ENCODE data around the gene TTC27.
"Not testable (repeated sequence)": the region's sequence is repeated elsewhere in the genome, so short reads cannot be mapped to it uniquely, and the experiment has no call there.

TTC27 gene

GRCh38 chr2:32627814-32628579, at the start of gene TTC27:
TTC27 (plus strand) TSS chr2:32628050; CDS start chr2:32628293, 243 bp downstream.
- peak; percentile 84 to 92 for DNase-seq (ENCODE audit: low read depth in 2 of 2)

DNA sequence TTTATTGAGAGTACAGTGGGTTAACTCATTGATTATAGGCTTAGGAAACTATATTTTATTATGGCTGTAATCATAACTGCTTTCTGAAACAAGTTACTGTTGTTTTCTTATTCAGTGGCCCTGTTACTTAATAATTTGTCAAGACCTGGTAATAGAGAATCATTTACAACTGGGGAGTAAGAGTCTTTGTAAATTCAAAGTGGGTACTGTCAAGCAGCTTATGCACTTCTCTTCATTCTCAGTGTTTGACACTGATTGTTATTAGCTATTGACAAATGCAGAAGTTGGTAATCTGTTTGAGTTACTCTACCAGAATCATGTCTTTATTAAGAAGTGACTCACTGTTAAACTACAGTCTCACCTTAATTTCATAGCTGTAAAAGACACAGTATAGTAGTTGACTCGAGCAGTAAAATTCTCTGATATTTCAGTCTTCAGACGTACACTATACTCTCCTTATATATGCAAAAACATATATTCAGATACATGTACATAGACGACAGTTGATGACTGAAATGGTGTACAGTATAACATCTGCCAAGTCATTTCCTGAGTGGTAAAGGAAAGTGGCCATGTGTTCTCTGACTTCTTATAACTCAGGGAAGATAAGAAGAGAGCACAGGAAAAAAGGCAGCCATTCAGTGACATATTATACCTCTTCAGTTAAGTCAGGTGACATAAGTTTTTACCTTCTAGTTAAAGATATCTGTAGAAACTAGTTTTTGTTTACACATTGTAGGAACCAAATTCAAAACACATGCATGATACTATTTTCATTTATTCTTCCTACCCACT, 36.0 kb upstream of the TTC27 start:
- no peak for DNase-seq (ENCODE audit: low read depth in 2 of 2)

GRCh38 chr2:32594573-32594972, 33.3 kb upstream of the TTC27 start:
- no peak for DNase-seq (ENCODE audit: low read depth in 2 of 2)

- DNase-seq (ENCODE audit: low read depth in 2 of 2), result no peak
Observed at GRCh38 chr2:32611366-32611765, 16.5 kb upstream of the TTC27 start.

- DNase-seq (ENCODE audit: low read depth in 2 of 2), result no peak
Observed at GRCh38 chr2:32611771-32612170, 16.1 kb upstream of the TTC27 start.

DNA sequence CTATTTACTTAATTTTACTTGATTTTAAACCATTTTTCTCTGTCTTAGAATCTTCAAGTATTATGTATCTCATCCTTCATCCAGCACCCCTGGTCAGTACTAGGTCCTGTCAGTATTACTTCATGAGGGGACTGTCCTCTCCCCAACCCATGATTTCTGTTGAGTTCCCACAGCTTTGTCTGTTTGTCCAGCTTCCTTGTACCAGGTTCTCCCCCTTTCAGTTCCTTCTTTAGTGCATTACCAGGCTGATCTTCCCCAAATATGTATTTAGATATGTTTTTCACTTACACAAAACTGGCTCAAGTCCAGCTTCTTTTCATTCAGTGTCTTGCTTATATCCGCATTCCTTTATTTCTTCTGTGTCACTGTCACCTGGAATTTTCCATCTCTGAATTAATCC, 13.8 kb upstream of the TTC27 start:
- no peak for DNase-seq (ENCODE audit: low read depth in 2 of 2)

- DNase-seq (ENCODE audit: low read depth in 2 of 2), result no peak
Observed at GRCh38 chr2:32617599-32618189, 10.2 kb upstream of the TTC27 start.

DNA sequence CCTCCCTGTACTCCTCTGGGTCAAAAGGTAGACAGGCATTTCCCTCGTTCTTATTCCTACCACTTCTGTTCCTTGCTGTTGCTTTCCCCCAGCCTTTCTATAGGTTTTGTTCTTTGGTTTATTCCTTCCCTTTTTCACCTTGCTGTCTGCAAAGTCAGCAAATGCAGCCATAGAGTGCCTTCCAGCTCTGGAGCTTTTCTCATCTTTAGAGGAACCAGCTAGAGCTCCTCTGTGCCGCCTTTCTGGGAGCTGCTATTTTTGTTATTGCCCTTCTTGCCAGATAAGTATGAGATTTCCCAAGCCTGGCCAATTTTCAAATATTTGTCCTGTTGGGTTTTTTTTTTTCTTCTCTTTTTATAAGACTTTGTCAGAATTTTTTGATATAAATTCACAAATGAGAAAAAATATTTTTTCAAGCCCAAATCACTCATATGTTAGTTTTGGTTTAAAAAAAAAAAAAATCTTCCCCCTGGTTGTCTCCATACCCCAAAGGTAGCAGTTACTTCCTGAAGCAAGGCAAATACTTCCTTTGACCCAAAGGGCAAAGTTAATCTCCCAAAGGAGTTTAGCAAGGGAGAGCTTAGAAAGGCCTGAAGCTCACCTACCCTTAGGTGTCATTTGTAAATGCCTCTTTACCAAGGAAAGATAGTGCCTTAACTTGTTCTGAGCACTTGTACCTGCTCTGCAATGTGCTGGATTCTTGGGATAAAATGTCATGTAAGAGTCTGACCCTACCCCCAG, 5.1 kb upstream of the TTC27 start:
- no peak for DNase-seq (ENCODE audit: low read depth in 2 of 2)

DNA sequence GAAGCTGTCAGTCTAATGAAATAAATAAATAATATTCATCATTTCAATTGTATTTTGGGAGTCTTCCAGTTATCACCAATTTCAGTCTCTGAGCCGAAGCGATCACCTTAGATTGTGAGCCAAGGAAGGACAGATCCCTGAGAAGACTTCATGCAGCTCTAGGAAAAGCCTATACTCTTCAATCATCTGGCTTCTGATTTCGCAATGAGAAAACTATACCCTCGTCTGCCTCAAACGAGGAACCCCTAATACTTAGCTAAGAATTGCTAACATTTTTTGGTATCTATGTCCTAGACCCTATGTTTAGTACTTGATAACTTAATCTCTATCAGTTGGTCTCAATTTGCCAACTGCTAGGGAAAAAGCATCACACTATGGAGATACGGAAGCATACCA, 4.5 kb upstream of the TTC27 start:
- DNase-seq (ENCODE audit: low read depth in 2 of 2), result no peak

- DNase-seq (ENCODE audit: low read depth in 2 of 2), result no peak
Observed at GRCh38 chr2:32624812-32625211, 3.0 kb upstream of the TTC27 start.

DNA sequence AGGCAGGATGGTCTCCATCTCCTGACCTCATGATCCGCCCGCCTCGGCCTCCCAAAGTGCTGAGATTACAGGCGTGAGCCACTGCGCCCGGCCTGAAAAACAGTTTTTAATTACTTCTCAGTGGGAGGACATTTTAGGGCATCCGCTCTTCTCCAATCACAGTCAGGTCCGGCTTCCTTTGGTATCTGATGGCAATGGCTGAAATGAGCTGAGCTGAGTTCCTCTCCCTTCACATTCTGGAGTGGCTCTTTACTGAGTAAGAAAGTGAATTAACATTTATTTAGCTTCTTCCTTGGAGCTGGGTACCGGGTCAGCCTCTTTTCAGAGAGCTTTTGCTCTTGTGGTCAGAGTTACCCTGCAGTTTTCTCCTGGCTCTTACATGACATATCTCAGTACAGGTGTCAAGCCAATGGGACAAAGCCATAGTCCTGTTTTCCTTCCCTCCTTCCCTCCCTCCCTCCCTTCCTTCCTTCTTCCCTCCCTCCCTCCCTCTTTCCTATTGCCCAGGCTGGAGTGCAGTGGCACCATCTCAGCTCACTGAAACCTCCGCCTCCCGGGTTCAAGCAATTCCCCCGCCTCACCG, 1.1 kb upstream of the TTC27 start:
- DNase-seq (ENCODE audit: low read depth in 2 of 2), result no peak

DNA sequence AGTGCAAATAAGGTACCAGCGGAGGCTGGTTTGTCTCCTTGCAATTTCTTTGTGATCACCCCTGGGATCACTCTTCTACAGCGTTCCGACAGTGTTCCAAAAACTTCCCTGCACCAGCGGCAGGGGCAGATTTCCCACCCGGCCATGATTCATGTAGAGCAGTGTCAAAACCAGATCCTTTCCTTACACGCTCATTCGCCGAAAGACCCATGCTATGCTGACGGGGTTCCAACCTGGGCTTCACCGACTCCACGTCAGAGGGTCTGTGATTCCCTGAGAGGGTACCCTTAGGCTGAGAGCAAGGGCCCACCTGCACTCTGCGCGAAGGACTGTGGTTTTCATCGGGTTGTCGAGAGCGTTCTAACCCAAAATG, 423 bp upstream of the TTC27 start:
- DNase-seq (ENCODE audit: low read depth in 2 of 2), result peak in 1 of 2 donors; percentile 4

GRCh38 chr2:32632089-32632488, 4.2 kb downstream of the TTC27 start:
- no peak for DNase-seq (ENCODE audit: low read depth in 2 of 2)

DNA sequence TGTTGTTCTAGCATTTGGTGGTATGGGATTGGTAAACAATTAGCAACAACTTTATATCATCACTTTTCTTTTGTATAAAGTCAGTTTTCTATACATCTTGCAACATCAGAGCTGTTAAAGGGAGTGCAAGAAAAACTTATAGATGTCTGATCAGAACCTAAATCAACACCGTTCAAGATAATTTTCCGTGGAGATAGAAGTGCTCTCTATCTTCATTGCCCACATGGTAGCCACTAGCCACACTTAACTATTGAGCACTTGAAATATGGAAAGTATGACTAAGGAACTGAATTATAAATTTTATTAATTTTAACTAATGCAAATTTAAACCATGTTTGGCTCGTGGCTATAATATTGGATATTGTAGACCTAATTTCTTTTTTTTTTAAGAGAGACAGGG, 5.2 kb downstream of the TTC27 start:
- DNase-seq (ENCODE audit: low read depth in 2 of 2), result no peak

- DNase-seq (ENCODE audit: low read depth in 2 of 2), result not testable (repeated sequence)
Observed at GRCh38 chr2:32638548-32638947, 10.7 kb downstream of the TTC27 start.

DNA sequence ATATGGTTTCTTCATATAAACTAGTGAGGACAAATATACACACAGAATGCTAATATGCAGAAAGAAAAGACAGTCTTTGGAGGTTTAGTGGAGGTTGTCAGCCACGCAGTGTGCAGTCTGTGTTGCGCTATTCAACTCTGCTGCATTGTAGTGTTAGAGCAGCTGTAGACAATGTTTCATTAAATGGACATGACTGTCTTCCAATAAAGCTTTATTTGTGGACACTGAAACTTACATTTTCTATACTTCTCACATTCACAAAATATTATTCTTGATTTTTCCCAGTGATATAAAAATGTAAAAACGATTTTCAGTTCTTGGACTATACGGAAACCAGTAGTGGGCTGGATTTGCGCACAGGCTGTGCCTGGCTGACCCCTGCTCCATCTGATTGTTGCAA, 13.3 kb downstream of the TTC27 start:
- no peak for DNase-seq (ENCODE audit: low read depth in 2 of 2)

- DNase-seq (ENCODE audit: low read depth in 2 of 2), result no peak
Observed at GRCh38 chr2:32647180-32647651, 19.4 kb downstream of the TTC27 start.

DNA sequence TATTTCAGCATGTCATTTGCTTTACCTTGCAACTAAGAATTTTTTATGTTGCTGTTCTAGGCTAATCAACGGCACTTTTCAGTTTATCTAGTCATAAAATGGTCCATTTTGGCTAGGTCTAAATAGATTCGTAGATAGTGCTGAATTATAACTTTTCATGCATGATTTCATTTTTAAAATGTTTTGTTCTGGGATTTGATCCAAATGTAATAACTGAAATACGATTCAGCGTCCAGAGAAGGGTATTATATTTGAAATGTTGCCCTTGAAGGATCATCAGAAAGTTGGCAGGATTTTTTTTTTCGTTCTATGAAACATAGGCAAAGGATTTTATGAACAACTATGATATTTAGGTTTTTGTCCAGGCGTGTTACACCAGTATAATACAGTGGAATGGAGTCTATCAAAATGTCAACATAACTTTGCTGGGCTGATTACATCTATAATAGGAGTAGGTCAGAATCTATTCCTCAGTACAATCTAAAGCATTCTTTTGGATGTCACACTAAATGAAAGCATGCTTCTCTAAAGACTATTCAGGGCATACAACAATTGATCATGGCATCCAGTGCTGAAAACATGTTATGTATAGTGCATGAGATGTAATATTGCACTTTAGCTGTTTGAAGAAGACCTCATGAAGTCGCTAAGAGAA, 24.8 kb downstream of the TTC27 start:
- DNase-seq (ENCODE audit: low read depth in 2 of 2), result no peak

DNA sequence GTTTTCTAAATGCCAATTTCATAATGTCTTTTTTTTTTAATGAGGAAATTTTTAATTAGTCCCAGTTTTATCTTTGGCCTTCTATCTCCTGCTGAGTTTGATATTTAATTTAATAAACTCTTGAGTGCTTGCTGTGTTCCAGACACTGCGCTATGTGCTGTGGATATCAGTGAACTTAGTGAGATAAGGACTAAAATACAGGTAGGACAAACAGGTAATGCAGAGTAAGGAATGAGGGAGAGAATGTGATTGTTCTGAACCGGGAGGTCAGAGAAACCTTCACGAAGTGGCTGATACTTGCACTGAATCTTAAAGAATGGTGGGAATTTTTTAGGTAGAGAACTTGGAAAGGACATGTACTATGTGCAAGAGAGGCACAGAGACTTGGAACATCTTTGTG, 28.2 kb downstream of the TTC27 start:
- DNase-seq (ENCODE audit: low read depth in 2 of 2), result no peak

GRCh38 chr2:32663864-32664263, 36.0 kb downstream of the TTC27 start:
- DNase-seq (ENCODE audit: low read depth in 2 of 2), result no peak

- DNase-seq (ENCODE audit: low read depth in 2 of 2), result no peak
Observed at GRCh38 chr2:32666704-32667103, 38.9 kb downstream of the TTC27 start.

Data from stimulated activated CD8-positive, alpha-beta memory T cell treated with anti-CD3 and anti-CD28 coated beads, Interleukin-7, amount 100 ng/mL, for 1 hour (primary cell).